Astrocyte (in vitro differentiated cells and primary cell): Measurements from ENCODE around the gene BCL2A1. TPM values are rescaled to one million over a fixed set of nuclear protein-coding genes. Genes with fewer than 3 reads are reported as not detected.

Experiments used
- DNase-seq: peaks from one replicate; pipeline ENCODE4 v3.0.0-alpha.2; 2010; ENCODE audit warnings: low read depth
- FAIRE-seq: peaks from 2 replicates; lab custom pipeline; 2011; peaks lifted over from hg19 to GRCh38; lab: Jason Lieb, UNC
- H2AFZ ChIP-seq: 2 replicates; pipeline ENCODE4 v1.6.0; 2012; ENCODE audit warnings: low read depth, low read length, inconsistent platforms
- H3K27ac ChIP-seq: 2 replicates; pipeline ENCODE4 v1.5.1; 2011; ENCODE audit warnings: low read depth, low read length, inconsistent platforms
- H3K27me3 ChIP-seq: 2 replicates; pipeline ENCODE4 v1.6.0; 2011; ENCODE audit warnings: low read length, inconsistent platforms; ENCODE audit not compliant: insufficient read depth
- H3K36me3 ChIP-seq: 2 replicates; pipeline ENCODE4 v1.5.1; 2011; ENCODE audit warnings: low read length, inconsistent platforms; ENCODE audit not compliant: insufficient read depth
- H3K4me1 ChIP-seq: 2 replicates; pipeline ENCODE4 v1.5.1; 2011; ENCODE audit warnings: low read length, inconsistent platforms; ENCODE audit not compliant: insufficient read depth
- H3K4me2 ChIP-seq: 2 replicates; pipeline ENCODE4 v1.6.0; 2012; ENCODE audit warnings: low read length, inconsistent platforms
- H3K4me3 ChIP-seq: 2 replicates; pipeline ENCODE4 v1.5.1; 2011; ENCODE audit warnings: low read depth, mild to moderate bottlenecking, low read length, inconsistent platforms; ENCODE audit not compliant: insufficient read depth
- H3K79me2 ChIP-seq: 2 replicates; pipeline ENCODE4 v1.6.0; 2012; ENCODE audit warnings: mild to moderate bottlenecking, low read length, inconsistent platforms; ENCODE audit not compliant: insufficient read depth
- H3K9ac ChIP-seq: 2 replicates; pipeline ENCODE4 v1.6.0; 2012; ENCODE audit warnings: mild to moderate bottlenecking, low read length, inconsistent platforms
- H3K9me3 ChIP-seq: 2 replicates; pipeline ENCODE4 v1.5.1; 2012; ENCODE audit warnings: low read depth, mild to moderate bottlenecking, low read length, inconsistent platforms; ENCODE audit not compliant: insufficient read depth
- H4K20me1 ChIP-seq: 2 replicates; pipeline ENCODE4 v1.6.0; 2012; ENCODE audit warnings: low read length, inconsistent platforms; ENCODE audit not compliant: insufficient read depth
- H3K27ac Mint-ChIP-seq: one replicate; pipeline ENCODE4 v1.8.0; 2021; ENCODE audit warnings: mild to moderate bottlenecking, mixed read lengths; ENCODE audit not compliant: unreplicated experiment
- H3K27me3 Mint-ChIP-seq: one replicate; pipeline ENCODE4 v1.8.0; 2021; ENCODE audit warnings: low read depth, mixed read lengths; ENCODE audit not compliant: unreplicated experiment
- H3K36me3 Mint-ChIP-seq: one replicate; pipeline ENCODE4 v1.8.0; 2021; ENCODE audit warnings: low read depth, mixed read lengths; ENCODE audit not compliant: unreplicated experiment
- H3K4me1 Mint-ChIP-seq: one replicate; pipeline ENCODE4 v1.8.0; 2021; ENCODE audit warnings: low read depth, mixed read lengths; ENCODE audit not compliant: unreplicated experiment
- H3K4me3 Mint-ChIP-seq: one replicate; pipeline ENCODE4 v1.8.0; 2021; ENCODE audit warnings: mild to moderate bottlenecking, moderate library complexity, mixed read lengths; ENCODE audit not compliant: unreplicated experiment
- H3K9me3 Mint-ChIP-seq: one replicate; pipeline ENCODE4 v1.8.0; 2021; ENCODE audit warnings: mild to moderate bottlenecking, mixed read lengths; ENCODE audit not compliant: unreplicated experiment
- EZH2 ChIP-seq: IDR thresholded peaks from 2 replicates; pipeline ENCODE4 v1.6.1; 2012; ENCODE audit warnings: mild to moderate bottlenecking, low read length, inconsistent platforms; ENCODE audit not compliant: insufficient read depth
- total RNA-seq: library from RNA; stranded (reverse); gene quantifications from 2 replicates; pipeline ENCODE4 v1.2.1, GENCODE V29; 2021
- TF ChIP-seq, protein P1 (sequence below): IDR thresholded peaks from 2 replicates; pipeline ENCODE4 v1.5.1; 2011; ENCODE audit warnings: low read depth, mild to moderate bottlenecking, inconsistent platforms, low read length, moderate library complexity; ENCODE audit not compliant: insufficient read depth

Gene BCL2A1
- total RNA-seq, 1 donor from 2014 or later: not detected

DNA sequence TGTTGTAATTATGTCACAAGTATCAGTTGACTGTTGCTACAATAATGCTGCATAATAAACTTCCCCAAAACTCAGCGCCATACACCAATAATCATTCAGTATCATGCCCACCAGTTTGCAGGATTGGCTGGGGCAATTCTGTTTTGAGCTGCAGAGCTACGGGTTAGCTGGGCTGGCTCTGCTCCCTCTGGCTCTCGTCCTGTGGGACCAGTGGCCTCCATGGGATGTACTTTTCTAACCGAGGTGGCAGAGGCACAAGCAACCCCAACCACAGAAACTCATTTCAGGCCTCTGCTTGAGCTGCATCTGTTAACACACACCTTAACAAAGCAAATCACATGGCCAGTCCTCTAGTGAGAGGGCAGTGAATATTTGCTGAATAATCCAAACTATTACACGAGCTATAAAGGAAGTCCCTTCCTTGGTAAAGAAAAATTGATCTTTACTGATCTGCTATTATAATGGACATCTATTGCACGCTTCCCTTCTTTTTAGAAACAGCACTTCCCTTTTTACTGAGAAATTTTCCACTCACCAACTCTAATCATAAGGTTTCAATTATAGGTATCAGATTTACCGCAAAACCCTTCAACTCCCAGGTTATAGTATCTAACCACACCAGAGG is 10.9 kb upstream of the BCL2A1 start:
- FAIRE-seq (no peak), DNase-seq (no peak)
- Histone ChIP-seq H3K4me1 (no peaks in the 10 kb centered on the region), H3K79me2 (no peaks in the 10 kb centered on the region), H2AFZ (no peak overlapping the region), H4K20me1 (no peaks in the 10 kb centered on the region), H3K9ac (no peak overlapping the region), H3K27me3 (no peaks in the 10 kb centered on the region), H3K9me3 (no peaks in the 10 kb centered on the region), H3K27ac (no peak overlapping the region), H3K4me3 (no peak overlapping the region), H3K4me2 (no peak overlapping the region), H3K36me3 (no peaks in the 10 kb centered on the region)
- H3K4me3 Mint-ChIP-seq: no peak overlapping the region
- peaks cover 4% of the 10 kb centered on the region for H3K9me3 Mint-ChIP-seq
- no peak overlapping the region for H3K27ac Mint-ChIP-seq
- peaks cover 2% of the 10 kb centered on the region for H3K27me3 Mint-ChIP-seq
- H3K4me1 Mint-ChIP-seq: peaks cover 4% of the 10 kb centered on the region
- TF ChIP-seq, protein P1, sequence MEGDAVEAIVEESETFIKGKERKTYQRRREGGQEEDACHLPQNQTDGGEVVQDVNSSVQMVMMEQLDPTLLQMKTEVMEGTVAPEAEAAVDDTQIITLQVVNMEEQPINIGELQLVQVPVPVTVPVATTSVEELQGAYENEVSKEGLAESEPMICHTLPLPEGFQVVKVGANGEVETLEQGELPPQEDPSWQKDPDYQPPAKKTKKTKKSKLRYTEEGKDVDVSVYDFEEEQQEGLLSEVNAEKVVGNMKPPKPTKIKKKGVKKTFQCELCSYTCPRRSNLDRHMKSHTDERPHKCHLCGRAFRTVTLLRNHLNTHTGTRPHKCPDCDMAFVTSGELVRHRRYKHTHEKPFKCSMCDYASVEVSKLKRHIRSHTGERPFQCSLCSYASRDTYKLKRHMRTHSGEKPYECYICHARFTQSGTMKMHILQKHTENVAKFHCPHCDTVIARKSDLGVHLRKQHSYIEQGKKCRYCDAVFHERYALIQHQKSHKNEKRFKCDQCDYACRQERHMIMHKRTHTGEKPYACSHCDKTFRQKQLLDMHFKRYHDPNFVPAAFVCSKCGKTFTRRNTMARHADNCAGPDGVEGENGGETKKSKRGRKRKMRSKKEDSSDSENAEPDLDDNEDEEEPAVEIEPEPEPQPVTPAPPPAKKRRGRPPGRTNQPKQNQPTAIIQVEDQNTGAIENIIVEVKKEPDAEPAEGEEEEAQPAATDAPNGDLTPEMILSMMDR: no peak
- TF ChIP-seq EZH2: no peak
- no peaks in the 10 kb centered on the region for H3K36me3 Mint-ChIP-seq

DNA sequence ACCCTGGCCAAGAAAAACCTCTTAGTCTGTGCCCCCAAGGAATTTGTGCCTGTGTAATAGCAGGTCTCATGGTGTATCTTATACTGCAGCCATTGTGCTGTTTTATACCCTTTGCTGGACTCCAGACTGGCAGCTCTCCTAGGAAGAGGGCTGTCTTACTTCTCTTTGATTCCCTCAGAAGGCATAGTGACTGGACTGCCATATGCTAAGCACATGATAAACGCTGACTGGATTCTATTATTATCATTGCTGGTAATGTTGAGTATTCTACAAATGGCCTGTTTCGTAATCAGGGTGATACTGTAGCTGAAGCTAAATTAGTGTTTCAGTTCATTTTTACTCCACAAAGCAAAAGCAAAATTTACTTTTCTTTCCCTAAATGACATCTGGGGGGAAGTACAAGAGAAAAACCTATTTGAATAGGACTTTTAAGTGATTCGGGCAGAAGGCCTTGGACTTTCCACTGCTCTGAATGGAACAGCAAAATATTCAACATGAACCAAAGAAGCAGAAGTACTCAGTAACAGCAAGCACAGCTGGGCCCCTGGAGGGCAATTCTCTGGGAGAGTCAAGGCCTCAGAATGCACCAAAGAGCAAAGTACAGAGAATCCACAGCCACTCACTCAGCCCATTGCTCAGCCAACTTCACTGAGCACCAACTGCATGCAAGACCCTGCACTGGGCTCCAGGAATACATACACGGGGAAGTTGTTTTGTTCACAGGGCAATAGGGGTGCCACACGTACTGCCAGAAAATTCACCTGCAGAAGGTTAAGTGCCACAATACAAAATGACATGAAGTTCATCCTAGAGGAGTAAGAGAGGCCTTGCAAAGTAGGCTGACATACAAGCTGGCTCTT is 7.9 kb upstream of the BCL2A1 start:
- Mint-ChIP-seq H3K36me3 (no peaks in the 10 kb centered on the region), H3K4me1 (peaks cover 4% of the 10 kb centered on the region), H3K9me3 (peaks cover 2% of the 10 kb centered on the region), H3K4me3 (no peak overlapping the region), H3K27ac (no peak overlapping the region), H3K27me3 (peaks cover 1% of the 10 kb centered on the region)
- no peak overlapping the region for H3K9ac ChIP-seq
- H2AFZ ChIP-seq: no peak overlapping the region
- H3K36me3 ChIP-seq: no peaks in the 10 kb centered on the region
- no peaks in the 10 kb centered on the region for H4K20me1 ChIP-seq
- TF ChIP-seq, protein P1: no peak
- TF ChIP-seq EZH2: no peak
- H3K4me1 ChIP-seq: no peaks in the 10 kb centered on the region
- no peak overlapping the region for H3K4me3 ChIP-seq
- no peak overlapping the region for H3K4me2 ChIP-seq
- DNase-seq (peak; percentile 57), FAIRE-seq (no peak)
- no peaks in the 10 kb centered on the region for H3K9me3 ChIP-seq
- H3K27me3 ChIP-seq: no peaks in the 10 kb centered on the region
- no peak overlapping the region for H3K27ac ChIP-seq
- H3K79me2 ChIP-seq: no peaks in the 10 kb centered on the region
